NCI-H1048 (cell line): Measurements from ENCODE around the gene DPH2.

Experiments
- DNase-seq: peaks from one replicate; lab custom pipeline; 2025; lab: John Stamatoyannopoulos, UW

The DPH2 gene

GRCh38 chr1:43983253-43983899 is 13.6 kb downstream of the DPH2 start:
- no peak for DNase-seq

- no peak for DNase-seq
These were observed 15.0 kb downstream of the DPH2 start for GRCh38 chr1:43984855-43985254.

GRCh38 chr1:43985984-43986595 is 16.3 kb downstream of the DPH2 start:
- no peak for DNase-seq

- no peak for DNase-seq
These were observed 16.9 kb downstream of the DPH2 start for GRCh38 chr1:43986712-43987111.

- no peak for DNase-seq
These were observed 17.5 kb downstream of the DPH2 start for GRCh38 chr1:43987159-43987902.

- DNase-seq: no peak
These were observed 20.7 kb downstream of the DPH2 start for GRCh38 chr1:43990271-43991199.

- DNase-seq: no peak
These were observed 21.3 kb downstream of the DPH2 start for GRCh38 chr1:43991200-43991475.

- DNase-seq: peak; percentile 67
These were observed 21.8 kb downstream of the DPH2 start, which contains the start of gene CCDC24 for GRCh38 chr1:43991476-43992231. Gene CCDC24, plus strand, starts transcription at chr1:43991599. Its CDS starts 280 bp downstream, at chr1:43991879.

GRCh38 chr1:43992232-43992995 is 22.6 kb downstream of the DPH2 start:
- DNase-seq: no peak

- DNase-seq: no peak
These were observed 23.6 kb downstream of the DPH2 start for GRCh38 chr1:43993206-43993914.

- no peak for DNase-seq
These were observed 24.3 kb downstream of the DPH2 start for GRCh38 chr1:43994071-43994470.

GRCh38 chr1:43994794-43995790 is 25.3 kb downstream of the DPH2 start:
- DNase-seq: no peak

GRCh38 chr1:43995984-43996732 is 26.3 kb downstream of the DPH2 start:
- no peak for DNase-seq

GRCh38 chr1:43996733-43997115 is 26.9 kb downstream of the DPH2 start:
- no peak for DNase-seq

- DNase-seq: no peak
These were observed 27.6 kb downstream of the DPH2 start for GRCh38 chr1:43997295-43997999.

- DNase-seq: no peak
These were observed 28.2 kb downstream of the DPH2 start for GRCh38 chr1:43998000-43998378.

- DNase-seq: no peak
These were observed 29.6 kb downstream of the DPH2 start for GRCh38 chr1:43999455-43999854.
